Measurements from ENCODE around the gene BRD2.

BRD2 gene

GRCh38 chr6:33029328-33030184, 61.2 kb downstream of the BRD2 start:
- peak; percentile 45 for DNase-seq
- no peaks in the 10 kb centered on the region for H3K27me3 ChIP-seq (ENCODE audit: insufficient read depth, low read depth, severe bottlenecking)
- TF ChIP-seq CTCF (IDR thresholded peaks at IDR 0.05; ENCODE audit: low read depth, low read length): no peak
- no peaks in the 10 kb centered on the region for H3K36me3 ChIP-seq
- H3K27ac ChIP-seq: no peak overlapping the region
- H3K4me3 ChIP-seq (ENCODE audit: low read depth, low read length): no peak overlapping the region
- no peaks in the 10 kb centered on the region for H3K9me3 ChIP-seq (ENCODE audit: severe bottlenecking)

DNA sequence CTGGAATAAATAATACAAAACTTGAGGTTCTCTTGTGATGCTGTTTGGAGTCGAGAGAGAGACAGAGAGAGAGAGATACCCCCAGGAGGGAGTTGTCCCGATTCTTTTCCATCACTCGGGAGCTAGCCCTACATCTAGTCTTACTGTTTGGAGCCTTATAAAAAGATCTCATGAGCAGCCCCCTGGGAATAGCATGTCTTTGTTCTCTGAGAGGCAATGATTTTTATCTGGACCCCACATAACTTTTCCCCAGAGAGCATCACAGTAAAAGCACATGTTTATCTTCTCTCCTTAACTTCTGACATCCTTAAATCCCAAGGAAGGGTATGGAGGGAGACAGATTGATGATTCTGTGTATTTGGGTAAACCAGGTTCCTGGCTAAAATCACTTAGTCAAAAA, 61.9 kb downstream of the BRD2 start:
- Histone ChIP-seq H3K27me3 (ENCODE audit: insufficient read depth, low read depth, severe bottlenecking) (no peaks in the 10 kb centered on the region), H3K36me3 (no peaks in the 10 kb centered on the region), H3K4me3 (ENCODE audit: low read depth, low read length) (no peak overlapping the region), H3K27ac (no peak overlapping the region), H3K9me3 (ENCODE audit: severe bottlenecking) (peaks cover 3% of the 10 kb centered on the region)
- no peak for DNase-seq
- TF ChIP-seq CTCF (IDR thresholded peaks at IDR 0.05; ENCODE audit: low read depth, low read length): no peak

Measured in WERI-Rb-1 (cell line).